Body of pancreas (tissue), 4 donors: ENCODE measurements around the gene STARD8.

ENCODE experiments used
- POLR2A ChIP-seq, 3 donors: fragments of 450-650 bp; IDR thresholded peaks; one replicate each; pipeline ENCODE4 v1.6.1; 2016; ENCODE audit warnings: antibody characterized with exemption in 3 of 3, mild to moderate bottlenecking in 2 of 3
- TF ChIP-seq, protein P1 (sequence below), 7 experiments: fragments of 450-650 bp in 4 of 7; fragments of 200-600 bp in 3 of 7; sonication (generic) in 3 of 7; IDR thresholded peaks; one replicate each; pipeline ENCODE4 v1.5.1; 2016 to 2019; ENCODE audit warnings: antibody characterized with exemption in 7 of 7

DNA sequence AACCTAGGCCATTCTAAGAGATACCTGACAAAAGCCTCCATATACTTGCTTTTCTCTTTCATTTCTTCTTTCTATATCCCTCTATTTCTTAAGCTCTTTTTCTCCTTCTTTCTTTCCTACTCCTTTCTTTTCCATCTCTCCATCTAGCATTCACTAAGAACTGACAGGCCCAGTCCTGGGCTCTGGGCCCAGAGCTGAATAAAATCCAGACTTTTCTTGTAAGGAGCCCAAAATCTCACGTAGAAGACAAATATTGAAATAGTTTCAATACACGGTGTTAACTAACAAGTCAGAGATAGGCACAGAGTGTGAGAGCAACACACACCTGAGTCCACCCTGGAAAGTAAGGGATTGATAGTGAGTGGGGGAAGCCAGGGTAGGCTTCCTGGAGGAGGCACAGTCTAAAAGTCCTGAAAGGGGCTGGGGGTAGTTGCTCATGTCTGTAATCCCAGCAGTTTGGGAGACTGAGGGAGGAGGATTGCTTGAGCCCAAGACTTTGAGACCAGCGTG is 108.2 kb downstream of the STARD8 start:
- TF ChIP-seq, protein P1, sequence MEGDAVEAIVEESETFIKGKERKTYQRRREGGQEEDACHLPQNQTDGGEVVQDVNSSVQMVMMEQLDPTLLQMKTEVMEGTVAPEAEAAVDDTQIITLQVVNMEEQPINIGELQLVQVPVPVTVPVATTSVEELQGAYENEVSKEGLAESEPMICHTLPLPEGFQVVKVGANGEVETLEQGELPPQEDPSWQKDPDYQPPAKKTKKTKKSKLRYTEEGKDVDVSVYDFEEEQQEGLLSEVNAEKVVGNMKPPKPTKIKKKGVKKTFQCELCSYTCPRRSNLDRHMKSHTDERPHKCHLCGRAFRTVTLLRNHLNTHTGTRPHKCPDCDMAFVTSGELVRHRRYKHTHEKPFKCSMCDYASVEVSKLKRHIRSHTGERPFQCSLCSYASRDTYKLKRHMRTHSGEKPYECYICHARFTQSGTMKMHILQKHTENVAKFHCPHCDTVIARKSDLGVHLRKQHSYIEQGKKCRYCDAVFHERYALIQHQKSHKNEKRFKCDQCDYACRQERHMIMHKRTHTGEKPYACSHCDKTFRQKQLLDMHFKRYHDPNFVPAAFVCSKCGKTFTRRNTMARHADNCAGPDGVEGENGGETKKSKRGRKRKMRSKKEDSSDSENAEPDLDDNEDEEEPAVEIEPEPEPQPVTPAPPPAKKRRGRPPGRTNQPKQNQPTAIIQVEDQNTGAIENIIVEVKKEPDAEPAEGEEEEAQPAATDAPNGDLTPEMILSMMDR (IDR thresholded peaks at IDR 0.05), result no peak
- TF ChIP-seq POLR2A (IDR thresholded peaks at IDR 0.05), result no peak
